Mesodermal cell (in vitro differentiated cells): ENCODE data around the gene PLSCR3.
A peak's percentile ranks its signal among the peaks of the same experiment; 100 is the strongest.

ENCODE experiments used
- H3K27ac ChIP-seq: 2 replicates; pipeline ENCODE4 v1.7.0; 2013; ENCODE audit warnings: mild to moderate bottlenecking, low read depth, low read length, moderate library complexity; ENCODE audit not compliant: severe bottlenecking
- H3K36me3 ChIP-seq: 2 replicates; pipeline ENCODE4 v1.7.1; 2013; ENCODE audit warnings: mild to moderate bottlenecking, low read length, moderate library complexity; ENCODE audit not compliant: control insufficient read depth, insufficient read depth
- H3K4me1 ChIP-seq: one replicate; pipeline ENCODE4 v1.7.1; 2013; ENCODE audit warnings: mild to moderate bottlenecking, low read length; ENCODE audit not compliant: insufficient read depth, control insufficient read depth, poor library complexity, severe bottlenecking
- H3K4me3 ChIP-seq: 2 replicates; pipeline ENCODE4 v1.7.0; 2013; ENCODE audit warnings: low read length, control low read depth, mild to moderate bottlenecking; ENCODE audit not compliant: insufficient read depth, poor library complexity, severe bottlenecking; ENCODE audit errors: extremely low read depth
- H3K9me3 ChIP-seq: 2 replicates; pipeline ENCODE4 v1.7.1; 2013; ENCODE audit warnings: mild to moderate bottlenecking, low read length, moderate library complexity; ENCODE audit not compliant: control insufficient read depth
- WGBS, 2 experiments: methylation state at CpG; one replicate each; pipeline ENCODE4 v1.1.5; 2013; ENCODE audit warnings: missing lambda C conversion rate in 2 of 2; ENCODE audit not compliant: insufficient coverage in 2 of 2; 5-methylcytosine and 5-hydroxymethylcytosine counted together

The PLSCR3 gene

DNA sequence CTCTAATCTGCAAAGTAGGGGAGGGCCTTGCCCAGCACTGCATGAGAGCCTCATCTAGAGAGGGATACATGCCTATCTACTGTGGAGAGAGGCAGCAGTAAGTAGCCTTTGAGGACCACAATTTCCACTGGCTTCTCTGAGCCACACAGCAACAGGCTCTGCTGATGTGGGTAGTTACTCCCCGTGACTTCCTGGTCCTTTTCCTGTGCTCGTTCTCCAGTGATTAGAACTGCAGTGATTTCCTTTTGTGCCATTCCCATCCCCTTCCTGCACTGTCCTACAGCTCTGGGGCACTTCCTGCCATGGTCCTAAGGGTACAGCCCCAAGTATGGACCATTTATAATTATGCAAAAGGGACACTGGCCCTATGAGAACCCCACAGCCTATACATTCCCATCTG, 3.0 kb downstream of the PLSCR3 start:
- Histone ChIP-seq H3K27ac (no peak overlapping the region), H3K4me1 (peaks cover 10% of the 10 kb centered on the region), H3K9me3 (no peaks in the 10 kb centered on the region), H3K36me3 (peaks cover 45% of the 10 kb centered on the region), H3K4me3 (no peak overlapping the region)
- WGBS, 2 experiments, result 77 to 94% methylated on average over 2 of the region's 2 CpGs

GRCh38 chr17:7389924-7390910, 4.1 kb downstream of the PLSCR3 start:
- no peaks in the 10 kb centered on the region for H3K9me3 ChIP-seq
- peaks cover 45% of the 10 kb centered on the region for H3K36me3 ChIP-seq
- peaks cover 10% of the 10 kb centered on the region for H3K4me1 ChIP-seq
- 69 to 78% methylated on average over 13 to 14 of the region's 19 CpGs for WGBS, 2 experiments
- no peak overlapping the region for H3K4me3 ChIP-seq
- H3K27ac ChIP-seq, result no peak overlapping the region

GRCh38 chr17:7388856-7389255, 5.5 kb downstream of the PLSCR3 start:
- H3K36me3 ChIP-seq, result peaks cover 45% of the 10 kb centered on the region

DNA sequence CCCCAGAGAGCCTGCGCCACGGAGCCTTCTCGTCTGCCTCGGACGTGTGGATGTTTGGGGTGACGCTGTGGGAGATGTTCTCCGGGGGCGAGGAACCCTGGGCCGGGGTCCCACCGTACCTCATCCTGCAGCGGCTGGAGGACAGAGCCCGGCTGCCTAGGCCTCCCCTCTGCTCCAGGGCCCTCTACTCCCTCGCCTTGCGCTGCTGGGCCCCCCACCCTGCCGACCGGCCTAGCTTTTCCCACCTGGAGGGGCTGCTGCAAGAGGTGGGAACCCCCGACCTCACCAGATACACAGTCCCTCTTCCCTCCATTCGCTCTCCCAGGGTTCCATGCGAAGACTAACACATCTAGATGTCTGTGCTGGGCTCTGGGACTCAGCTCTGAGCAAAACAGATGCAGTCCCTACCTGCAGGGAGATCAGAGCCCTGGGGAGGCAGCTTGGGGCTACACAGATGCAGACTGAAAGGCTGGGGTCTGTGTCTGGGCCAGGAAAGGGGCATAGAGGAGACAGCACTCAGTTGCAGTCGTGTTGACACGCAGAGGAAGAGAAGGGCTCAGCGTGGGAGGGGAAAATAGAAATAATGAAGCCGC, 9.7 kb downstream of the PLSCR3 start:
- Histone ChIP-seq H3K36me3 (peaks cover 16% of the 10 kb centered on the region), H3K4me3 (peak overlapping the region; percentile 27), H3K9me3 (peaks cover 4% of the 10 kb centered on the region), H3K4me1 (no peaks in the 10 kb centered on the region), H3K27ac (no peak overlapping the region)
- 70 to 75% methylated on average over 14 to 16 of the region's 23 CpGs for WGBS, 2 experiments

More at GRCh38 chr17:7388856-7389255, 5.5 kb downstream of the PLSCR3 start:
- H3K9me3 ChIP-seq, result no peaks in the 10 kb centered on the region
- H3K27ac ChIP-seq, result no peak overlapping the region
- WGBS, 2 experiments, result 92 to 97% methylated on average over 8 to 10 of the region's 10 CpGs
- no peak overlapping the region for H3K4me3 ChIP-seq
- peaks cover 10% of the 10 kb centered on the region for H3K4me1 ChIP-seq

DNA sequence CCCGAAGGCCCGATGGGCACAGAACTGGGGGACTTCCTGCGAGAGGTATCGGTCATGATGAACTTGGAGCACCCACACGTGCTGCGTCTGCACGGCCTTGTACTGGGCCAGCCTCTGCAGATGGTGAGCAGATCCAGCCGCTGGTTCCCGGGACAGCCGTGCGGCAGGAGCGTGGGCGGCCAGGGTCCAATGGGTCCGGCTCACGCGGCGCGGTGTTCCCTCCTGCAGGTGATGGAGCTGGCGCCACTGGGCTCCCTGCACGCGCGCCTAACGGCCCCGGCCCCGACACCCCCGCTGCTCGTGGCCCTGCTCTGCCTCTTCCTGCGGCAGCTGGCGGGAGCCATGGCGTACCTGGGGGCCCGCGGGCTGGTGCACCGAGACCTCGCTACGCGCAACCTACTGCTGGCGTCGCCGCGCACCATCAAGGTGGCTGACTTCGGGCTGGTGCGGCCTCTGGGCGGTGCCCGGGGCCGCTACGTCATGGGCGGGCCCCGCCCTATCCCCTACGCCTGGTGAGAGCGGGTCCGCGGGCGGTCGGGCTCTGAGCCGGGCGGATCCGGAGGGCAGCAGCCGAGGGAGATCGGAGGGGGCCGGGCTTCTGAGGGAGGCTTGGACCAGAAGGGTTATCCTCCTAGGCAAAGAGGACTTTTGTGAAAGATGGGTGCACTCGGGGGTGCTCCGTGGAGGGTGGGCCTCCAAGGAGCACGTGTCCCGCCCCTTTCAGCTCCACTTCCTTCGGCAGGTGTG, 10.4 kb downstream of the PLSCR3 start:
- peak overlapping the region; percentile 27 for H3K4me3 ChIP-seq
- H3K4me1 ChIP-seq, result no peaks in the 10 kb centered on the region
- H3K9me3 ChIP-seq, result peaks cover 10% of the 10 kb centered on the region
- H3K36me3 ChIP-seq, result peaks cover 9% of the 10 kb centered on the region
- 18 to 19% methylated on average over 43 to 64 of the region's 65 CpGs for WGBS, 2 experiments
- H3K27ac ChIP-seq, result no peak overlapping the region

DNA sequence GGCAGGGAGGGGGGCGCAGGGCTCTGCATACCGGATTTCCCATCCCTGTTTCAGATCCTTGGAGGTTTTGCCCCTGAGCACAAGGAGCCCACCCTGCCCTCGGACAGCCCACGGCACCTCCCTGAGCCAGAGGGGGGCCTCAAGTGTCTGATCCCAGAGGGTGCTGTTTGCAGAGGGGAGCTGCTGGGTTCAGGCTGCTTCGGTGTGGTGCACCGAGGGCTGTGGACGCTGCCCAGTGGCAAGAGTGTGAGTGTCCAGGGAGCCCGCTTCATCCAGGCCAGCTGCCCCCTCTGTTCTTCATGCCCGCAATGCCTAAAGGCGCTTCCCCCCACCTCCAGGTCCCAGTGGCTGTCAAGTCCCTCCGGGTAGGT, 11.0 kb downstream of the PLSCR3 start:
- Histone ChIP-seq H3K27ac (no peak overlapping the region), H3K4me3 (no peak overlapping the region), H3K4me1 (no peaks in the 10 kb centered on the region), H3K9me3 (peaks cover 10% of the 10 kb centered on the region), H3K36me3 (peaks cover 3% of the 10 kb centered on the region)
- 89 to 91% methylated on average over 7 to 9 of the region's 11 CpGs for WGBS, 2 experiments

DNA sequence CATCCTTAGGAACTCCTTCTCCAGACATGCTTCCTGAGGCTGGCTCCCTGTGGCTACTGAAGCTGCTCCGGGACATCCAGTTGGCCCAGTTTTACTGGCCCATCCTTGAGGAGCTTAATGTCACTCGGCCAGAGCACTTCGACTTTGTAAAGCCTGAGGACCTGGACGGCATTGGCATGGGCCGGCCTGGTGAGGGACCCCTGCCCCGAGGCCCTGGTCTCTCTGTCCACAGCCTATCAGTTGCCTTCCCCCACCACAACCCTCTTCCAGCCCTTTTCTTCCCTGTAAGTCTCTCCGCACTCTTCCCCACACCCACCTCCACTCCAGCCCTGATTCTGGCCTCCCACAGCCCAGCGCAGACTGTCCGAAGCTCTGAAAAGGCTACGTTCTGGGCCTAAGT, 11.4 kb downstream of the PLSCR3 start:
- Histone ChIP-seq H3K27ac (no peak overlapping the region), H3K4me3 (no peak overlapping the region), H3K4me1 (no peaks in the 10 kb centered on the region), H3K9me3 (peaks cover 10% of the 10 kb centered on the region), H3K36me3 (no peaks in the 10 kb centered on the region)
- 84 to 91% methylated on average over 8 to 9 of the region's 10 CpGs for WGBS, 2 experiments

DNA sequence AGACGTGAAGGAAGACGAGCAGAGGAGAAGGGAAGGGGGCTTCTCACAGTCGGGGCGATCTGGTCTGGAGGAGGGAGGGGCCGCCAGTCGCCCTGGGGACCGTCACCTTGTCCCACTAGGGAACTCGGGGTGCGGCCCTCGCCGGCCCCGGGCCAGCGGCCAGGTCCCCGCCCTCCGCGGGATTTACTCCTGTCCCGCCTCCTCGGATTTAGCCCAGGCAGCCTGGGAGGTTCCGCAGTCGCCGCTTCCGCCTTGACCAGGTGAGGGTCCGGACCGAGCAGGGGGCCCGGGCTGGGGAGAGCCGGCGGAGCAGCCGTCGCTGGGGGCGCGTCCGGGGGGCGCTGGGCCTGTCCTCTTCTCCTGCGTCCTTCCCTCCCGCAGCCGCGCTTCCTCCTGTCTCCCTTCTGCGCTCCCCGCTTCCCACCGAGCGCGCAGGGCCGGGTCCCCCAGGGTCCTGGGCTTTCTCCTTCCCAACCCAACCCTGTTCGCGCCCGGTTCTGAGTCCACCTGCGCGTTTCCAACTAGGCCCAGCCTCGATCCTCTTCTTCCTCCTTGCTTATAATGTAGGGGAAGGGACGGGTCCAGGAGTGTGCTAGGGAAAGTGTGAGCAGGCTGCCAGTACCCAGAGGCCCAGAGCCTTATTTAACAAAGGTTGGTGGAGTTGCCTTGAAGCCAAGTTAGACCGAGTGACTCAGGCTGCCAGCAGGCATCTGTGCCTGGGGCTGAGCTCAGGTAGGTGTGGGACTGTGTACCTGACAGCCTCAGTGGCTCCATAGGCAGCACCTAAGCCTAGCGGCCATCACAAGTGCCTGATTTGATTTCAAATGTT, 13.3 kb downstream of the PLSCR3 start, which contains the start of gene TNK1:
Gene TNK1, plus strand, starts transcription at position 235 of the 829 bp plus-strand sequence. CDS start 1,838 bp downstream, outside the sequence.
- Histone ChIP-seq H3K36me3 (no peaks in the 10 kb centered on the region), H3K4me3 (peak within 1 kb of the TSS; percentile 28), H3K27ac (no peak within 1 kb of the TSS), H3K9me3 (peaks cover 10% of the 10 kb centered on the region), H3K4me1 (no peaks in the 10 kb centered on the region)
- WGBS, 2 experiments, result 7 to 9% methylated on average over 42 to 44 of the region's 52 CpGs

GRCh38 chr17:7380321-7380720, 14.0 kb downstream of the PLSCR3 start:
- Histone ChIP-seq H3K4me1 (no peaks in the 10 kb centered on the region), H3K9me3 (peaks cover 10% of the 10 kb centered on the region), H3K4me3 (no peak overlapping the region), H3K36me3 (no peaks in the 10 kb centered on the region), H3K27ac (no peak overlapping the region)
- WGBS, 2 experiments, result 81 to 89% methylated on average over 5 to 7 of the region's 7 CpGs

- H3K36me3 ChIP-seq, result no peaks in the 10 kb centered on the region
- WGBS, 2 experiments, result no CpG with 5 or more reads among the region's 3 CpGs
- H3K4me3 ChIP-seq, result no peak overlapping the region
- peaks cover 10% of the 10 kb centered on the region for H3K9me3 ChIP-seq
- no peak overlapping the region for H3K27ac ChIP-seq
- H3K4me1 ChIP-seq, result no peaks in the 10 kb centered on the region
Measured at GRCh38 chr17:7379134-7379533, 15.2 kb downstream of the PLSCR3 start.
